Inferior parietal cortex (tissue), 1 donor: ENCODE data around the gene S1PR4.
"Not testable (repeated sequence)": the region's sequence is repeated elsewhere in the genome, so short reads cannot be mapped to it uniquely, and the experiment has no call there.

ENCODE experiments used
- DNase-seq: peaks from one replicate; pipeline ENCODE4 v3.0.0-alpha.2; 2016; ENCODE audit errors: extremely low spot score

Gene S1PR4

GRCh38 chr19:3194106-3195087 is 15.8 kb downstream of the S1PR4 start:
- DNase-seq, result peak; percentile 9

- no peak for DNase-seq
Observed at GRCh38 chr19:3196064-3196932, 17.7 kb downstream of the S1PR4 start.

- no peak for DNase-seq
Observed at GRCh38 chr19:3196933-3197205, 18.3 kb downstream of the S1PR4 start.

- DNase-seq, result no peak
Observed at GRCh38 chr19:3198901-3199700, 20.5 kb downstream of the S1PR4 start.

GRCh38 chr19:3201072-3201700 is 22.6 kb downstream of the S1PR4 start:
- DNase-seq, result no peak

GRCh38 chr19:3201911-3202310 is 23.3 kb downstream of the S1PR4 start:
- DNase-seq, result no peak

- no peak for DNase-seq
Observed at GRCh38 chr19:3202346-3202745, 23.8 kb downstream of the S1PR4 start.

- DNase-seq, result not testable (repeated sequence)
Observed at GRCh38 chr19:3202895-3203294, 24.3 kb downstream of the S1PR4 start.

- DNase-seq, result no peak
Observed at GRCh38 chr19:3203805-3204645, 25.5 kb downstream of the S1PR4 start.

GRCh38 chr19:3204646-3205275 is 26.2 kb downstream of the S1PR4 start:
- no peak for DNase-seq

GRCh38 chr19:3206216-3206953 is 27.8 kb downstream of the S1PR4 start:
- no peak for DNase-seq

- DNase-seq, result no peak
Observed at GRCh38 chr19:3207461-3208242, 29.1 kb downstream of the S1PR4 start.

GRCh38 chr19:3208317-3209207 is 30.0 kb downstream of the S1PR4 start:
- DNase-seq, result no peak

- no peak for DNase-seq
Observed at GRCh38 chr19:3210347-3211017, 31.9 kb downstream of the S1PR4 start.

- no peak for DNase-seq
Observed at GRCh38 chr19:3211191-3211590, 32.6 kb downstream of the S1PR4 start.

GRCh38 chr19:3213159-3213558 is 34.6 kb downstream of the S1PR4 start:
- DNase-seq, result no peak

- DNase-seq, result no peak
Observed at GRCh38 chr19:3216874-3217273, 38.3 kb downstream of the S1PR4 start.
